IMR-90 (cell line): ENCODE data around the gene MPRIP. TPM values are rescaled to one million over a fixed set of nuclear protein-coding genes. Genes with fewer than 3 reads are reported as not detected.

Experiments
- ATAC-seq: fragments of 200-7000 bp; cut with Tn5 transposase; 2 replicates; pipeline ENCODE4 v1.9.1; 2020; ENCODE audit warnings: low read depth, mild to moderate bottlenecking, moderate library complexity
- BruUV-seq: library from RNA; stranded (reverse); fragments of 400-500 nt; replicated peaks from 2 replicates; lab custom pipeline; 2021; lab: Mats Ljungman, UMichigan
- CTCF ChIA-PET: fragments of 300-600 bp; formaldehyde crosslinking; extraction: SDS; loops from one replicate; lab custom pipeline; 2021; ENCODE audit warnings: antibody characterized with exemption; lab: Yijun Ruan, JAX
- POLR2A ChIA-PET: fragments of 300-600 bp; sonication (Branson Sonifier 250); formaldehyde crosslinking; loops from one replicate; lab custom pipeline; 2022; ENCODE audit warnings: antibody characterized with exemption; ENCODE audit not compliant: unreplicated experiment; lab: Charles Lee
- DNase-seq: peaks from one replicate; pipeline ENCODE4 v3.0.0; 2013
- H2AFZ ChIP-seq: replicated peaks from 2 replicates; pipeline ENCODE3; 2013; ENCODE audit warnings: low read length, mild to moderate bottlenecking; ENCODE audit not compliant: poor library complexity
- H2AK5ac ChIP-seq: 2 replicates; pipeline ENCODE4 v1.6.1; 2013; ENCODE audit warnings: low read depth, low read length, inconsistent platforms
- H2AK9ac ChIP-seq: replicated peaks from 2 replicates; pipeline ENCODE3; 2013; ENCODE audit warnings: mild to moderate bottlenecking, low read depth, low read length, moderate library complexity; ENCODE audit not compliant: poor library complexity
- H2BK120ac ChIP-seq: 2 replicates; pipeline ENCODE4 v1.6.1; 2013; ENCODE audit warnings: low read depth, low read length, inconsistent platforms
- H2BK15ac ChIP-seq: 3 replicates; pipeline ENCODE4 v1.6.1; 2013; ENCODE audit warnings: low read depth, low read length, inconsistent platforms
- H2BK20ac ChIP-seq: 2 replicates; pipeline ENCODE4 v1.6.1; 2013; ENCODE audit warnings: low read depth, mild to moderate bottlenecking, inconsistent platforms, low read length, moderate library complexity
- H2BK5ac ChIP-seq: 2 replicates; pipeline ENCODE4 v1.6.1; 2013; ENCODE audit warnings: mild to moderate bottlenecking, low read depth, low read length, inconsistent platforms; ENCODE audit not compliant: poor library complexity, severe bottlenecking
- H3K14ac ChIP-seq: replicated peaks from 2 replicates; pipeline ENCODE4 v1.6.1; 2013; ENCODE audit warnings: low read depth, low read length, inconsistent platforms
- H3K18ac ChIP-seq: 2 replicates; pipeline ENCODE4 v1.6.1; 2013; ENCODE audit warnings: low read depth, low read length, control low read depth
- H3K23ac ChIP-seq: 2 replicates; pipeline ENCODE4 v1.6.1; 2013; ENCODE audit warnings: low read depth, low read length, inconsistent platforms
- H3K27ac ChIP-seq: 2 replicates; pipeline ENCODE4 v1.5.1; 2013; ENCODE audit warnings: mild to moderate bottlenecking, control low read depth, low read length; ENCODE audit not compliant: insufficient read depth
- H3K27me3 ChIP-seq: 2 replicates; pipeline ENCODE4 v1.6.1; 2013; ENCODE audit warnings: low read length; ENCODE audit not compliant: control insufficient read depth, insufficient read depth
- H3K36me3 ChIP-seq: 2 replicates; pipeline ENCODE4 v1.6.1; 2013; ENCODE audit warnings: low read length, mixed read lengths; ENCODE audit not compliant: control insufficient read depth, insufficient read depth
- H3K4ac ChIP-seq: 2 replicates; pipeline ENCODE4 v1.6.1; 2013; ENCODE audit warnings: low read depth, low read length, inconsistent platforms
- H3K4me1 ChIP-seq: 2 replicates; pipeline ENCODE4 v1.6.1; 2013; ENCODE audit warnings: low read length, mixed read lengths; ENCODE audit not compliant: control insufficient read depth, insufficient read depth
- H3K4me2 ChIP-seq: 2 replicates; pipeline ENCODE4 v1.6.1; 2013; ENCODE audit warnings: low read depth, mild to moderate bottlenecking, control low read depth, low read length, moderate library complexity
- H3K4me3 ChIP-seq: 2 replicates; pipeline ENCODE4 v1.5.1; 2013; ENCODE audit warnings: low read depth, mild to moderate bottlenecking, control low read depth, low read length, moderate library complexity; ENCODE audit not compliant: insufficient read depth
- H3K56ac ChIP-seq: 2 replicates; pipeline ENCODE4 v1.6.1; 2013; ENCODE audit warnings: low read length, inconsistent platforms; ENCODE audit not compliant: insufficient read depth; ENCODE audit errors: extremely low read depth
- H3K79me1 ChIP-seq, 2 experiments: 2 replicates each; pipeline ENCODE4 v1.6.1; 2013; ENCODE audit warnings: low read length in 2 of 2, inconsistent platforms in 1 of 2, low read depth in 1 of 2
- H3K9ac ChIP-seq: 2 replicates; pipeline ENCODE4 v1.6.1; 2013; ENCODE audit warnings: low read depth, low read length, control low read depth
- H3K9me1 ChIP-seq: 2 replicates; pipeline ENCODE4 v1.6.1; 2013; ENCODE audit warnings: low read length, inconsistent platforms; ENCODE audit not compliant: insufficient read depth
- H3K9me3 ChIP-seq: 2 replicates; pipeline ENCODE4 v1.6.1; 2013; ENCODE audit warnings: low read length; ENCODE audit not compliant: control insufficient read depth, insufficient read depth
- H4K20me1 ChIP-seq: 2 replicates; pipeline ENCODE4 v1.6.1; 2013; ENCODE audit warnings: low read length, inconsistent platforms; ENCODE audit not compliant: insufficient read depth
- H4K5ac ChIP-seq: 2 replicates; pipeline ENCODE4 v1.6.1; 2013; ENCODE audit warnings: mild to moderate bottlenecking, low read depth, low read length, control low read depth
- H4K8ac ChIP-seq, 2 experiments: 2 replicates each; pipeline ENCODE4 v1.6.1; 2013; ENCODE audit warnings: low read depth in 2 of 2, low read length in 2 of 2, control low read depth in 1 of 2, inconsistent platforms in 1 of 2
- H4K91ac ChIP-seq: 2 replicates; pipeline ENCODE4 v1.6.1; 2013; ENCODE audit warnings: low read depth, low read length, inconsistent platforms; ENCODE audit not compliant: insufficient read depth
- CHD1 ChIP-seq: IDR thresholded peaks from 2 replicates; pipeline ENCODE4 v1.6.1; 2012; ENCODE audit warnings: low read depth, low read length, improper control_type of control experiment
- MAFK ChIP-seq: IDR thresholded peaks from 2 replicates; pipeline ENCODE4 v1.6.1; 2012; ENCODE audit warnings: low read depth, low read length, improper control_type of control experiment
- MAZ ChIP-seq: IDR thresholded peaks from 2 replicates; pipeline ENCODE4 v1.6.1; 2012; ENCODE audit warnings: low read depth, mild to moderate bottlenecking, low read length, improper control_type of control experiment, moderate library complexity, borderline replicate concordance
- MXI1 ChIP-seq: IDR thresholded peaks from 2 replicates; pipeline ENCODE4 v1.6.1; 2012; ENCODE audit warnings: low read depth, mild to moderate bottlenecking, low read length, moderate library complexity, borderline replicate concordance
- NFE2L2 ChIP-seq: fragments of 150-350 bp; IDR thresholded peaks from 2 replicates; pipeline ENCODE4 v1.6.1; 2016; ENCODE audit warnings: low read depth, mild to moderate bottlenecking, low read length
- POLR2A ChIP-seq: IDR thresholded peaks from 2 replicates; pipeline ENCODE4 v1.6.1; 2012; ENCODE audit warnings: mild to moderate bottlenecking, low read depth, low read length
- RAD21 ChIP-seq: IDR thresholded peaks from 2 replicates; pipeline ENCODE4 v1.6.1; 2012; ENCODE audit warnings: low read length, improper control_type of control experiment
- RFX5 ChIP-seq: IDR thresholded peaks from 2 replicates; pipeline ENCODE4 v1.8.0; 2012; ENCODE audit warnings: low read depth, mild to moderate bottlenecking, low read length, moderate library complexity
- SMC3 ChIP-seq: fragments of 150-350 bp; IDR thresholded peaks from 2 replicates; pipeline ENCODE4 v1.6.1; 2016; ENCODE audit warnings: low read depth, mild to moderate bottlenecking, antibody characterized with exemption, low read length, moderate library complexity
- WGBS, 2 experiments: methylation state at CpG; one replicate each; pipeline versions ENCODE4 v1.1.5 to v1.1.7; 2013; ENCODE audit warnings: missing lambda C conversion rate in 2 of 2; ENCODE audit not compliant: insufficient read length in 1 of 2; ENCODE audit errors: extremely low coverage in 2 of 2; 5-methylcytosine and 5-hydroxymethylcytosine counted together
- dilution Hi-C: fragments of 300-500 bp; cut with HindIII; formaldehyde crosslinking; loops from one replicate; pipeline ENCODE4 v1.14.3; 2018; ENCODE audit warnings: low sequenced_read_pairs; ENCODE audit not compliant: unreplicated experiment
- in situ Hi-C: fragments of 300-500 bp; cut with MboI; formaldehyde crosslinking; loops from 3 replicates; pipeline ENCODE4 v1.14.3; 2019; ENCODE audit warnings: low sequenced_read_pairs, inconsistent platforms, mixed read lengths
- intact Hi-C: fragments of 100-400 bp; cut with micrococcal nuclease; formaldehyde crosslinking; loops from 2 replicates; pipeline ENCODE4 v1.10.0; 2022
- polyA plus RNA-seq, 3 experiments: library from polyadenylated mRNA; depleted of rRNA; stranded (reverse); fragments of >200 nt; gene quantifications; 2 replicates each; pipeline ENCODE4 v1.2.3, GENCODE V29; 2012; ENCODE audit warnings: low replicate concordance in 1 of 3
- total RNA-seq: library from RNA; depleted of rRNA; stranded (reverse); fragments of >200 nt; gene quantifications from 2 replicates; pipeline ENCODE4 v1.2.3, GENCODE V29; 2012
- TF ChIP-seq, protein P1 (sequence below): fragments of 150-350 bp; IDR thresholded peaks from 2 replicates; pipeline ENCODE4 v1.6.1; 2016; ENCODE audit warnings: low read depth, mild to moderate bottlenecking, low read length, moderate library complexity, borderline replicate concordance

Gene MPRIP
- total and polyA plus RNA-seq, 2 of the 4 experiments (the other 2 are of a cell fraction), result 111 to 149 TPM

DNA sequence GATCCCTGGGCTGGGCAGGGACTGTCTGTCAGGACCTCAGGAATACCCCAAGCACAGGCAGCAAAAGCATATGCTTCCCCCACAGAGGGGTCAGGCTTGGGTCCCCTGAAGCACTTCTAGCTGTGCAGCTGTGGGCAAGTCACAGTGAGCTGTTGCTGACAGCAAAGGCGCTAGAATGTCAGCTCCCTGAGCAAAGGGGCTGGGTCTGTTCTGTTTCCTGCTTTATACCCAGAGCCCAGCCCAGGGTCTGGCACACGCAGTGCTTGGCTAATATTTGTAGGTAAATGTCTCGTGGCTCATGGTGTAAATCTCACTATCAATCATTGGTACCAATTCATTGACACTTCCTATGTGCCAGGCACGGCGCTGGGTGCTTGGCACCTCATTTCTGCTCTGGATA is 16.6 kb upstream of the MPRIP start:
- in situ Hi-C loops, result no loop called here
- Histone ChIP-seq H3K4me3 (no peak overlapping the region), H2AK9ac (peak overlapping the region; percentile 24), H3K23ac (no peak overlapping the region), H3K9me1 (peaks cover 9% of the 10 kb centered on the region), H3K36me3 (no peaks in the 10 kb centered on the region), H2BK20ac (no peak overlapping the region), H4K20me1 (no peaks in the 10 kb centered on the region), H3K4me2 (no peak overlapping the region), H2AK5ac (no peak overlapping the region), H3K4ac (no peak overlapping the region), H3K27me3 (no peaks in the 10 kb centered on the region), H3K4me1 (peaks cover 9% of the 10 kb centered on the region), H3K14ac (no peak overlapping the region), H4K8ac (no peak overlapping the region), H2BK120ac (no peak overlapping the region), H2AFZ (no peak overlapping the region), H2BK15ac (no peak overlapping the region), H3K79me1 (no peaks in the 10 kb centered on the region; a peak in 1 of 4 replicates), H4K5ac (no peak overlapping the region), H3K27ac (no peak overlapping the region), H4K91ac (no peak overlapping the region), H3K9me3 (no peaks in the 10 kb centered on the region), H3K56ac (no peak overlapping the region), H3K9ac (no peak overlapping the region), H3K18ac (no peak overlapping the region), H2BK5ac (no peak overlapping the region)
- BruUV-seq, result no TSS peak
- DNase-seq, result no peak
- no peak for ATAC-seq
- no CpG with 5 or more reads among the region's 5 CpGs for WGBS, 2 experiments
- intact Hi-C loops, result no loop called here
- dilution Hi-C loops, result no loop called here
- POLR2A ChIA-PET, result no interaction called here
- no peak for TF ChIP-seq SMC3
- TF ChIP-seq MAFK, result no peak
- TF ChIP-seq POLR2A, result no peak
- no peak for TF ChIP-seq CHD1
- no peak for TF ChIP-seq MXI1
- TF ChIP-seq RAD21, result no peak
- TF ChIP-seq RFX5, result no peak
- TF ChIP-seq NFE2L2, result no peak
- TF ChIP-seq, protein P1, sequence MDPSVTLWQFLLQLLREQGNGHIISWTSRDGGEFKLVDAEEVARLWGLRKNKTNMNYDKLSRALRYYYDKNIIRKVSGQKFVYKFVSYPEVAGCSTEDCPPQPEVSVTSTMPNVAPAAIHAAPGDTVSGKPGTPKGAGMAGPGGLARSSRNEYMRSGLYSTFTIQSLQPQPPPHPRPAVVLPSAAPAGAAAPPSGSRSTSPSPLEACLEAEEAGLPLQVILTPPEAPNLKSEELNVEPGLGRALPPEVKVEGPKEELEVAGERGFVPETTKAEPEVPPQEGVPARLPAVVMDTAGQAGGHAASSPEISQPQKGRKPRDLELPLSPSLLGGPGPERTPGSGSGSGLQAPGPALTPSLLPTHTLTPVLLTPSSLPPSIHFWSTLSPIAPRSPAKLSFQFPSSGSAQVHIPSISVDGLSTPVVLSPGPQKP, result no peak
- no peak for TF ChIP-seq MAZ
- CTCF ChIA-PET, result no interaction called here
